Sigmoid colon (tissue), 7 donors: ENCODE data around the gene FAM118B. TPM values are rescaled to one million over a fixed set of nuclear protein-coding genes. Genes with fewer than 3 reads are reported as not detected.

Experiments used
- DNase-seq: peaks from one replicate; pipeline ENCODE4 v3.0.0-alpha.2; 2019
- H3K27ac ChIP-seq, 4 donors: fragments of 200-600 bp; sonication (generic); one replicate each; pipeline ENCODE4 v1.5.1; 2016 to 2019; ENCODE audit warnings: mild to moderate bottlenecking in 1 of 4
- H3K27me3 ChIP-seq, 3 donors: fragments of 200-600 bp; sonication (generic); one replicate each; pipeline ENCODE4 v1.5.1; 2019; ENCODE audit warnings: mild to moderate bottlenecking in 1 of 3
- H3K36me3 ChIP-seq, 4 donors: fragments of 200-600 bp; sonication (generic); one replicate each; pipeline ENCODE4 v1.5.1; 2016 to 2019
- H3K4me1 ChIP-seq, 4 donors: fragments of 200-600 bp; sonication (generic); one replicate each; pipeline ENCODE4 v1.5.1; 2017 to 2019
- H3K4me3 ChIP-seq, 4 donors: fragments of 200-600 bp; sonication (generic); one replicate each; pipeline ENCODE4 v1.5.1; 2017 to 2019; ENCODE audit warnings: mild to moderate bottlenecking in 2 of 4, moderate library complexity in 1 of 4
- H3K9me3 ChIP-seq, 4 donors: fragments of 200-600 bp in 3 of 4; sonication (generic) in 3 of 4; one replicate each; pipeline versions ENCODE4 v1.5.1 to v1.6.1; 2013 to 2019
- EP300 ChIP-seq, 4 donors: sonication (generic); formaldehyde crosslinking; IDR thresholded peaks; one replicate each; pipeline ENCODE4 v1.6.1; 2017; ENCODE audit warnings: antibody characterized with exemption in 4 of 4
- POLR2A ChIP-seq, 2 donors: fragments of 450-650 bp; IDR thresholded peaks; one replicate each; pipeline ENCODE4 v1.6.1; 2016; ENCODE audit warnings: antibody characterized with exemption in 2 of 2, mild to moderate bottlenecking in 2 of 2, moderate library complexity in 2 of 2
- POLR2AphosphoS5 ChIP-seq, 4 donors: sonication (generic); formaldehyde crosslinking; IDR thresholded peaks; one replicate each; pipeline ENCODE4 v1.6.1; 2017; ENCODE audit warnings: antibody characterized with exemption in 4 of 4
- WGBS, 2 donors: extraction: QIAGEN DNeasy Blood & Tissue Kit; methylation state at CpG; one replicate each; pipeline ENCODE4 v1.1.7; 2013; 5-methylcytosine and 5-hydroxymethylcytosine counted together
- intact Hi-C: fragments of 100-400 bp; cut with DNase I; formaldehyde crosslinking; loops from one replicate; pipeline ENCODE4 v1.15.1; 2023
- polyA plus RNA-seq, 3 donors: library from polyadenylated mRNA; stranded (reverse); fragments of 200-250 nt; gene quantifications; one replicate each; pipeline ENCODE4 v1.2.3, GENCODE V29; 2013
- total RNA-seq, 4 donors: library from RNA; depleted of rRNA; stranded (reverse); fragments of >200 nt; gene quantifications; one replicate each; pipeline ENCODE4 v1.1.0, GENCODE V29; 2016
- TF ChIP-seq, protein P1 (sequence below), 4 experiments: fragments of 450-650 bp in 3 of 4; fragments of 200-600 bp in 1 of 4; IDR thresholded peaks; one replicate each; pipeline ENCODE4 v1.5.1; 2016 to 2019; ENCODE audit warnings: antibody characterized with exemption in 4 of 4, mild to moderate bottlenecking in 3 of 4, moderate library complexity in 2 of 4
- donor health status: healthy with polysubstance abuse.
- donor health status: Bipolar disorder and iron deficiency.
- donor health status: healthy.

Gene FAM118B
- total RNA-seq: 10 to 100 TPM; 13.3 to 22.2 (median 16.2) TPM
- 10 to 100 TPM; 25.8 to 54.3 (median 43.2) TPM for polyA plus RNA-seq

DNA sequence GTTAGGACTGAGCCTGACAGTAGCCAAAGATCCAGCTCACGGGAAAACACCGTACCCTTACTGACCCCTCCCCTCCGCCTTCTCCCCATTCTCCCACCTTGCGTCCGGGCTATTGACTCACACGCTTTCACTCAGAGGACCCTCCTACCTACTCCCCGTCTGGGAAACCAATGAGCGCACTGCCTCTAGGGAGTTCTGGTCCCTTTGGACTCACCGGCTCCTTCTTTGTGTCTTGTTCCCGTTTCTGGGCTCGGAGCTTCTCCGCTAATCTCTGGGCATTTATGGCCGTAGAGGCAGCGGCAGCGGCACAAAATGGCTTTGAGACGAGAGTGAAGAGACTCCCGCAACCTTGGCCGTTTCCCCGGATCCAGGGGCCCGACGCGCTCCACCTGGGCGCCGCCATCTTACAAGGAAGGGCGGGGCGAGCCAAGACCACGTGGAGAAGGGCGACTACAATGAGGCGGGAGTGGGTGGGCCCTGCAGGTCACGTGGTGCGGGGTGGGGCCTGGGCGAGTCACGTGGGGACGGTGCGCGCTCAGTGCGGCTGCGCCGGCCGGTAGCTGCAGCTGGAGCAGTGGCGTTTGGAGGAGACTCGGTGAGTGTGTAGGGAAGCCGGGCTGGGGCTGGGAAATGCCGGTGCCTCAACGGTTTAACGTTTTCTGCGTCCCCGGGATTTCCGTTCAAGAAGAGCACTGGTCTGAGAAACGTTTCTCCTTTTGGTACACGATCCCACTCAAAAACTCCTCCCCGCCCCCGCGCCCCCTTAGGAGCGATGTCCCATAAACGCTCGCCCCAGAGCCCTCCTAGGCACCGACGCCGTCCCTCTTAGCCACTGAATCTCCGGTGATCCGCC is at the start of gene FAM118B, which contains the start of gene RPUSD4:
FAM118B (plus strand) TSS at position 547 of the 853 bp plus-strand sequence. CDS start 23,220 bp downstream, outside the sequence.
RPUSD4 (minus strand) TSS at position 415 of the 853 bp plus-strand sequence; CDS start at position 403, 12 bp downstream.
- H3K27ac ChIP-seq: peak within 1 kb of the TSS; percentile 74 to 78 (median 76)
- WGBS, 2 donors: 0% methylated on average over 62 of the region's 62 CpGs
- intact Hi-C loops: loop anchor here (2.0 kb wide), 1 partner anchor 57 kb away; the partner anchor contains the start of genes FOXRED1 and SRPRA
- TF ChIP-seq POLR2AphosphoS5 (IDR thresholded peaks at IDR 0.05) (peak; percentile 90 to 95 (median 94)), POLR2A (IDR thresholded peaks at IDR 0.05) (peak; percentile 73 to 81)
- TF ChIP-seq, protein P1, sequence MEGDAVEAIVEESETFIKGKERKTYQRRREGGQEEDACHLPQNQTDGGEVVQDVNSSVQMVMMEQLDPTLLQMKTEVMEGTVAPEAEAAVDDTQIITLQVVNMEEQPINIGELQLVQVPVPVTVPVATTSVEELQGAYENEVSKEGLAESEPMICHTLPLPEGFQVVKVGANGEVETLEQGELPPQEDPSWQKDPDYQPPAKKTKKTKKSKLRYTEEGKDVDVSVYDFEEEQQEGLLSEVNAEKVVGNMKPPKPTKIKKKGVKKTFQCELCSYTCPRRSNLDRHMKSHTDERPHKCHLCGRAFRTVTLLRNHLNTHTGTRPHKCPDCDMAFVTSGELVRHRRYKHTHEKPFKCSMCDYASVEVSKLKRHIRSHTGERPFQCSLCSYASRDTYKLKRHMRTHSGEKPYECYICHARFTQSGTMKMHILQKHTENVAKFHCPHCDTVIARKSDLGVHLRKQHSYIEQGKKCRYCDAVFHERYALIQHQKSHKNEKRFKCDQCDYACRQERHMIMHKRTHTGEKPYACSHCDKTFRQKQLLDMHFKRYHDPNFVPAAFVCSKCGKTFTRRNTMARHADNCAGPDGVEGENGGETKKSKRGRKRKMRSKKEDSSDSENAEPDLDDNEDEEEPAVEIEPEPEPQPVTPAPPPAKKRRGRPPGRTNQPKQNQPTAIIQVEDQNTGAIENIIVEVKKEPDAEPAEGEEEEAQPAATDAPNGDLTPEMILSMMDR (IDR thresholded peaks at IDR 0.05): no peak
- H3K27me3 ChIP-seq: no peaks in the 10 kb centered on the region
- peaks cover 0 to 28% (median 9%) of the 10 kb centered on the region in 4 donors for H3K36me3 ChIP-seq
- no peaks in the 10 kb centered on the region for H3K9me3 ChIP-seq
- DNase-seq: peak; percentile 99
- peaks cover 0 to 28% (median 21%) of the 10 kb centered on the region in 4 donors for H3K4me1 ChIP-seq
- peak within 1 kb of the TSS; percentile 66 to 92 (median 76) for H3K4me3 ChIP-seq

DNA sequence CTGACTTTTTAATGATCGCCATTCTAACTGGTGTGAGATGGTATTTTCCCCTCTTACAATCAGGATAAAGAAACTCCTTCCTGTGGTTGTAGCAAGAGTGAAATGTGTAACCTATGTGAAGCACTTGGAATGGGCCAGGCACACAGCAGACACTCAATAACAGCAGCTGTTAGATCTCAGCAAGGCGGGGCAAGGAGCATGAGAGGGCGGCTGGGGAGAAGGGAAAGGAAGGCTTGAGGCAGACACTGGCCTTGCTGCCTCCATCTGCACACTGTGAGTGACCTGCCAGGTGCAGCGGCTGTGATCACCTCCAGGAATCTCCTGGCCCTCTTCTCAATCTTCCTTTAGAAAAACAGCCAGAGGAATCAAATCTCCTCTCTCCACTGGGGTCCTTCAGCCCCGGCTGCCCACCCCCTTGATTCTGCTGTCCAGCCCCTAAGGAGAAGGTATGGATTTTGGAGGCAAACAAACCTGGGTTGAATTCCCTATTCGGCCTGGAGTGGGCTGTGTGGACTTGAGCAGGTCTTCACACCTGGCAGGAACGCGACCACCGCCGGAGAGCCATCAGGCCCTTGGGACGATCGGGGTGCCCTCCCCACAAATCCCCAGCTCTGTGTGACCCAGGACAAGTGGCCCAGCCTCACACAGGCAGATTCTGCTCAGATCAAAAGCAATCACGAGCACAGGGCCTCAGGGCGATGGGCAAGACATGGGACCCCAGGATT is 49.1 kb upstream of the FAM118B start:
- intact Hi-C loops: loop anchor here (2.0 to 5.0 kb wide), 2 partner anchors 48 to 100 kb away; partner anchors contain the start of gene CDON
- TF ChIP-seq EP300 (IDR thresholded peaks at IDR 0.05): no peak
- Histone ChIP-seq H3K27me3 (no peaks in the 10 kb centered on the region), H3K4me1 (peaks cover 2 to 53% (median 43%) of the 10 kb centered on the region in 4 donors), H3K27ac (peak overlapping the region; percentile 33 to 84 (median 56)), H3K9me3 (no peaks in the 10 kb centered on the region), H3K4me3 (no peak overlapping the region), H3K36me3 (no peaks in the 10 kb centered on the region)
- DNase-seq: no peak
- 89 to 94% methylated on average over 14 of the region's 14 CpGs for WGBS, 2 donors

DNA sequence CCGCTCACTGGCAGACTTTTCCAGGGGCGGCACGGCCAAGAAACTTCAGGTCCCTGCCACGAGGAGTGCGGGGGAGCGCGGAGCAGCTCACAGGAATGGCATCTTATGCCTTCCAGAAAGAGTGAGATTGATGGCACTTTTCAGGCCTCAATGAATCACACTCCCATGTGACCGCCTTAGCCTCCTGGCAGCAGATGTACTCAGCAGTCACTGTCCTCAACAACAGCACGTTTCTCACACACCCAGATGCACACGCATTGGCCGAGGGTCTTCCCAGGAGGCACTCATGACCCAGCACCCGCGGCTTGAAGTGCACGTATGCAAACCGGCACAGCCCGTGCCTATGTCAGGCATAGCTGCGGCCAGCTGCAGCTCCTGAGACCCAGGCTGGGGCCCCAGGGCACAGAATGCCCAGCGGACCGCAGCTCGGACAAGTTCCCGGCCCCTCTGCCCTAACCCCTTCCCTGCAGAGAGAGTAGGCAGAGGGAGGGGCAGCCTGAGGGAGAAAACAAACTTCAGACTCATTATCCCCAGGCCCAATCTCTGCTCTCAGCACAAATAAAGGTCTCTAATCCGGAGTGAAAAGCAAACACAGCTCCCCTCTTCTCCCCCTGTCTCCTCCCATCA is 48.4 kb upstream of the FAM118B start:
- Histone ChIP-seq H3K4me3 (no peak overlapping the region), H3K4me1 (peaks cover 2 to 58% (median 46%) of the 10 kb centered on the region in 4 donors), H3K9me3 (no peaks in the 10 kb centered on the region), H3K27me3 (no peaks in the 10 kb centered on the region), H3K27ac (peak overlapping the region; percentile 33 to 84 (median 56)), H3K36me3 (no peaks in the 10 kb centered on the region)
- TF ChIP-seq, protein P1 (IDR thresholded peaks at IDR 0.05): no peak
- TF ChIP-seq EP300 (IDR thresholded peaks at IDR 0.05) (peak in 2 of 4 donors; percentile 33 to 90), POLR2AphosphoS5 (IDR thresholded peaks at IDR 0.05) (peak; percentile 71 to 90 (median 82)), POLR2A (IDR thresholded peaks at IDR 0.05) (no peak)
- DNase-seq: peak; percentile 87
- intact Hi-C loops: loop anchor here (2.0 to 5.0 kb wide), 2 partner anchors 48 to 101 kb away; partner anchors contain the start of gene CDON
- 79 to 81% methylated on average over 22 of the region's 22 CpGs for WGBS, 2 donors

DNA sequence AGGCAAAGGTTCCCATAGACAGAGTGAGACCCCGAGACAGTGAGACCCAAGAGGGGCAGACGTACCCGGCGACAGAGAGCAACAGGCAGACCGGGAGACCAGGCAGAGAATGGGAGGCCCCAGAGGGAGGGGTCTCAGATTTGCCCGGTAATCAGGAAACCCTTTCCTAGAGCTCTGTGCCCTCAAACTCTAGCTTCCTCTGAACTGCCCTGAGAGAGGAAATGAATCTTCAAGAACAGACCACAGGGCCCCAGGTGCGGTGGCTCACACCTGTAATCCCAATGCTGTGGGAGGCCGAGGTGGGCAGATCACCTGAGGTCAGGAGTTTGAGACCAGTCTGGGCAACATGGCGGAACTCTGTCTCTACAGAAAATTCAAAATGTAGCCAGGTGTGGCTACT is 47.8 kb upstream of the FAM118B start:
- no peaks in the 10 kb centered on the region for H3K9me3 ChIP-seq
- H3K27me3 ChIP-seq: no peaks in the 10 kb centered on the region
- DNase-seq: no peak
- no peaks in the 10 kb centered on the region for H3K36me3 ChIP-seq
- WGBS, 2 donors: 71 to 85% methylated on average over 9 of the region's 9 CpGs
- peak overlapping the region; percentile 33 to 84 (median 56) for H3K27ac ChIP-seq
- H3K4me1 ChIP-seq: peaks cover 2 to 58% (median 46%) of the 10 kb centered on the region in 4 donors
- intact Hi-C loops: loop anchor here (2.0 to 5.0 kb wide), 3 partner anchors 23 to 101 kb away; partner anchors contain the start of gene CDON
- no peak overlapping the region for H3K4me3 ChIP-seq
- TF ChIP-seq EP300 (IDR thresholded peaks at IDR 0.05): no peak
- TF ChIP-seq POLR2A (IDR thresholded peaks at IDR 0.05): no peak
- TF ChIP-seq, protein P1 (IDR thresholded peaks at IDR 0.05): no peak
- no peak for TF ChIP-seq POLR2AphosphoS5 (IDR thresholded peaks at IDR 0.05)
